Stimulated activated CD8-positive, alpha-beta memory T cell treated with anti-CD3 and anti-CD28 coated beads, Interleukin-4, amount 100 ng/mL, for 1 hour (primary cell): ENCODE results near the gene CPNE1.

ENCODE experiments used
- DNase-seq, 2 donors: peaks; one replicate each; pipeline ENCODE4 v3.0.0-alpha.2; 2020; ENCODE audit warnings: low read depth in 2 of 2, low spot score in 1 of 2

Gene CPNE1

GRCh38 chr20:35621560-35621946 lies 43.1 kb downstream of the CPNE1 start:
- DNase-seq, result no peak

DNA sequence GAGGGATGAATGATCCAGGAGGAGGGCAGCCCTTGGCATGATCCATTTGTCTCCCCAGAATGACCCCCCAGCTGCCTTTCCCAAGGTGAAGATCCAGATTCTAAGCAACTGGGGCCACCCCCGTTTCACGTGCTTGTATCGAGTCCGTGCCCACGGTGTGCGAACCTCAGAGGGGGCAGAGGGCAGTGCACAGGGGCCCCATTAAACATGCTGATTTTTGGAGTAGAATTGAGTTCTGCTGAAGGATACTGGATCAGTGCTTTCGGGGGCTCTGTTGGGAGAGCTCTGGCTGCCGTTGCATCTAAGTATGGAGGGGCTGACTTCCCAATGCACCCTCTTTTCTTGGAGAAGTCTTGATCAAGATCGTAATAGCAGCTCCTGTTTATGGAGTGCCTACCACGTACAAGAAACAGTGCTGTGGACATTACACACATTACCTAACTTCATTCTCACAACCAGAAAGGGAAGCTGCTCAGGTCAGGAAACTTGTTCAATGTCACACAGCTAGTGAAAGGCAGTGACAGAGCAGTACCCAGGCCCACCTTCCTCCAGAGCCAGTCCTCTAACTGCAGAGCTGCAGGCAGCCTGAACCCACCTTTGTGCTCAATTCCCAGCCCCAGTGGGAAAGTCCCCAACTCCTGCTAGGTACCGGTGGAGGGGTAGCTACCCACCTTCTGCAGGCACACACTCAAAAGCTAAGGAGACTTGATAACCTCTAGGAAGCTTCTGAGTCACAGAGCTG lies 43.7 kb downstream of the CPNE1 start:
- no peak for DNase-seq

DNA sequence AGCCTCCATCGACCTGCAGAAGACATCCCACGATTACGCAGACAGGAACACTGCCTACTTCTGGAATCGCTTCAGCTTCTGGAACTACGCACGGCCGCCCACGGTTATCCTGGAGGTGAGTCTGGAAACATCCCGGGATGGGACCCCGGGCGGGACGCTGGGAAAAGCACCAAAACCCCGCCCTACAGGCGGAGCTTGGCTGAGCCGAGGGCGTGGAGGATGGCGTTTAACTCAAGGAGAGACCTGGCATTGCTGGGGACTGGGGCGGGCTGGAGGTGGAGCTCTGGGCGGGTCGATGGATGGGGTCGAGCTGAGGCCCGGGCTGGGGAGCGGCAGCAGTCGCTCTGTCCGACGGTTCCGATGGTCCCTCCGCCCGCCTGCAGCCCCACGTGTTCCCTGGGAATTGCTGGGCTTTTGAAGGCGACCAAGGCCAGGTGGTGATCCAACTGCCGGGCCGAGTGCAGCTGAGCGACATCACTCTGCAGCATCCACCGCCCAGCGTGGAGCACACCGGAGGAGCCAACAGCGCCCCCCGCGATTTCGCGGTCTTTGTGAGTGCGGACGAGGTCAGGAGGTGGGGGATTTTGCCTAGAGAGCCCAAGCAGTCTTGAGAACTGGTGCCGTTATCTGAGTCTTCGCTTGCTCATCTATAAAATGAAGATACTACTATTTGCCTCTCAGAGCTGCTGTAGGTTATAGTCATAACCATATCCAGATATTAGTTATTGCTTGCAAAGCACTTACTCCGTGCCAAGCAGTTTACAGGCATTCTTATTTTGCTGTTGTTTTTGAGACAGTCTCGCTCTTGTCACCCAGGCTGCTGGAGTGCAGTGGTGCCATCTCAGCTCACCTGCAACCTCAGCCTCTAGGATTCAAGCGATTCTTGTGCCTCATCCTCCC lies 45.3 kb downstream of the CPNE1 start:
- DNase-seq, result peak; percentile 38 to 56

GRCh38 chr20:35618263-35619131 lies 46.2 kb downstream of the CPNE1 start:
- no peak for DNase-seq

DNA sequence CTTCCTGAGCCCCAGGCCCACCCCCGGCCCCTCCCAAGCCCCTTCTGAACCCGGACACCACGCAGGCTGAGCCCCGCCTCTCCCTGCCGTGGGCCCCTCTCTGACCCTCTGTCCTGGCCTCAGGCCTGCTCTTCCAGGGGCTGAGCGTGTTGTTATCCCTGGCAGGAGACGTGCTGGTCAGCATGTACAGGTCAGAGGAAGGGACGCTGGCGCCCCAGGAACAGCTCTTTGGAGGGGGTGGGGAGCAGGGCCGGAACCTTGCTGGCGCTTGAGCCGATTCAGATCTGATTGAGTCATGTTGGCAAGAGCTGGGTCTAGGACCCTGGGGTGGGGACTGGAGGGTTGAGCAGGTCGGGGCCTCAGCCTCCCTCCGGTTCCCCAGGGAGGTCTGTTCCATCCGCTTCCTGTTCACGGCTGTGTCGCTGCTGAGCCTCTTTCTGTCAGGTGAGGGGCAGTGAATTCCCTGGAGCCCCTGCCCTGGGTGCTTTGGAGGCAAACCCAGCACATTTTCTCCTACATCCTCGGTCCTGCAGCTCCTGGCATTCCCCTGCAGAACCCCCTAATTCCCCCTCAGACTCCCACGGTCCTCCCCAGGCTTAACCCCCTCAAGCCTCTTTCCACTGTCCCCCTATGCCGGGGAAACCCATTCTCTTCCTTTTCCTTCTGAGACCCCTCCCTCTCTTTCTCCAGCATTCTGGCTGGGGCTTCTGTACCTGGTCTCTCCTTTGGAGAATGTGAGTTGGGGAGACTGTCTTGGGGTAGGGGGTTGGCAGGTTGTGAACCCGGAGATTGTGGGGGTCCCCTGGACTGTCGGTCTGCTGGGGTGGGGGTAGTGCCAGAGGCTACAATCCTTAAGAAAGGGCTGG lies 47.1 kb downstream of the CPNE1 start:
- no peak for DNase-seq

DNA sequence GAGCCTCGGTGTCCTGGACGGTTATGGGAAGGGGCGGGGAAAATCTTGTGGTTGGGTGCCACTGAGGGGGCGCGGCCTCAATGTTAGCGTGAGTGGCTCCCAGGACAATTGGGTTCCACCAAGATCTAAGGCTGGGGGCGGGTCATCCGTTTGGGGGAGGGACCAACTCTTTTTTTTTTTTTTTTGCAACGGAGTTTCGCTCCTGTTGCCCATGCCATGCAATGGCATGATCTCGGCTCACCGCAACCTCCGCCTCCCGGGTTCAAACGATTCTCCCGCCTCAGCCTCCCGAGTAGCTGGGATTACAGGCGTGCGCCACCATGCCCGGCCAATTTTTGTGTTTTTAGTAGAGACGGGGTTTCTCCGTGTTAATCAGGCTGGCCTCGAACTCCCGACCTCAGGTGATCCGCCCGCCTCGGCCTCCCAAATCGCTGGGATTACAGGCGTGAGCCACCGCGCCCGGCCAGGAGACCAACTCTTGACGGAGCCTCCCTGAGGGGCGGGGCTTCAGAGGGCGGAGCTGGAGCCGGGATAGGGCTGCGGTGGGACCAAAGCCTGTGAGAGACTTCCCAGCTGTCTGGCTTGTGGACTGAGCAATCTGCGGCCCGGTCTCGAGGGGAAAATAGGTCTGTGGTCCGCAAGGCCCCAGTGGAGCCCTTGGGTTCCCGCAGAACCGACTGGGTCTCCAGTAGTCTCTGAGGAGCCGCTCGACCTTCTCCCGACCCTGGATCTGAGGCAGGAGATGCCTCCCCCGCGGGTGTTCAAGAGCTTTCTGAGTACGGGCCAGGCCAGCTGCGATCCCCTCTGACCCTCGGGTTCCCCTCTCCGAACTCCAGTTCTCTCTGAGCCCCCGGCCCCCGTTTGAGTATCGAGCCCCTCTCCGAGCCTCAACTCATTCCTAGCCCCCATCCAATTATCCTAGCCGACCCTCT lies 48.0 kb downstream of the CPNE1 start:
- no peak for DNase-seq

- peak; percentile 100 for DNase-seq
These were observed 48.8 kb downstream of the CPNE1 start, which contains the start of gene SPAG4 for GRCh38 chr20:35615667-35616464. Gene SPAG4 (plus strand): TSS chr20:35615829. CDS start chr20:35616004, 175 bp downstream.

DNA sequence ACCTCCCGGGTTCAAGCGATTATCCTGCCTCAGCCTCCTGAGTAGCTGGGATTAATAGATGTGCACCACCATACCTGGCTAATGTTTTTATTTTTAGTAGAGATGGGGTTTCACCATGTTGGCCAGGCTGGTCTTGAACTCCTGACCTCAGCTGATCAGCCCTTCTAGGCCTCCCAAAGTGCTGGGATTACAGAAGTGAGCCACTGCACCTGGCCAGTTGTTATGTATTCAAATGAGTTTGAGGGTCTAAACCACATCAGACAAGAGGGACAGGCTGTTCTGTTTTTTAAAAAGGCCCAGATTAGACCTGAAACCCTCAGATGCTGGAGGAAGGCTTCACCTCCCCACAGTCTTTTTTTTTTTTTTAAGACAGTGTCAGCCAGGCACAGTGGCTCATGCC lies 53.2 kb downstream of the CPNE1 start:
- DNase-seq, result no peak

- no peak for DNase-seq
These were observed 53.8 kb downstream of the CPNE1 start for GRCh38 chr20:35610833-35611427.

- DNase-seq, result no peak
These were observed 57.5 kb downstream of the CPNE1 start for GRCh38 chr20:35607003-35607735.

- DNase-seq, result no peak
These were observed 58.6 kb downstream of the CPNE1 start for GRCh38 chr20:35606127-35606526.

GRCh38 chr20:35604449-35604747 lies 60.3 kb downstream of the CPNE1 start:
- no peak for DNase-seq

- no peak for DNase-seq
These were observed 60.8 kb downstream of the CPNE1 start for GRCh38 chr20:35603695-35604448.

GRCh38 chr20:35602851-35603495 lies 61.7 kb downstream of the CPNE1 start:
- no peak for DNase-seq

DNA sequence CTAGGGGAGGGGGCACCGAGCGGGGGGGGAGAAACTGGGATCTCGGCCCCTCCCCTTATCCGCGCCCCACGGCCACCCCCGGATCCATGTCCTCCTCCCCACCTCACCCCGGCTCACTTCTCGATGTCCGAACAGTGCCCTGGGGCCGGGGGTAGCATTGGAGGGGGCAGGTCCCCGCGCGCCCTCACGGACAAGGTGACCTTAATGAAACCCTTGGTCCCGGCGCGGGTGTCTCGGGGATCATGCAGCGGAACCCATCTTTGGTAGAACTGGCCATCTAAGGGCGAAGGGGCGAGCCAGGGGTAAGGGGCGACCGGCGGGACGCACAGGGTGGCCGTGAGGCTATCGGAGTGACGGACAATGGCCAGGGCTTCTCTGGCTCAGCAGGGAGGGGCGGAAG lies 62.7 kb downstream of the CPNE1 start:
- DNase-seq, result no peak
